Kidney (tissue), 14 donors: ENCODE results near the gene ERCC6. TPM values are rescaled to one million over a fixed set of nuclear protein-coding genes. Genes with fewer than 3 reads are reported as not detected.

Experiments
- DNase-seq, 5 donors: peaks; one replicate each; pipeline ENCODE4 v3.0.0-alpha.2; 2013 to 2020
- FAIRE-seq: peaks from 2 replicates; lab custom pipeline; 2012; peaks lifted over from hg19 to GRCh38; lab: Jason Lieb, UNC
- H3K27ac ChIP-seq, 2 donors: one replicate each; pipeline ENCODE4 v1.7.0; 2013; ENCODE audit warnings: low read depth in 2 of 2, low read length in 2 of 2, inconsistent platforms in 1 of 2
- H3K27me3 ChIP-seq: one replicate; pipeline ENCODE4 v1.7.1; 2013; ENCODE audit warnings: low read length, inconsistent platforms; ENCODE audit not compliant: control insufficient read depth, insufficient read depth
- H3K36me3 ChIP-seq, 3 donors: one replicate each; pipeline versions ENCODE4 v1.7.0 to v1.7.1; 2013; ENCODE audit warnings: low read length in 3 of 3, control low read depth in 1 of 3, inconsistent platforms in 1 of 3; ENCODE audit not compliant: insufficient read depth in 3 of 3, control insufficient read depth in 2 of 3
- H3K4me1 ChIP-seq, 3 donors: one replicate each; pipeline versions ENCODE4 v1.7.0 to v1.7.1; 2013; ENCODE audit warnings: low read length in 3 of 3, inconsistent platforms in 1 of 3, low read depth in 1 of 3; ENCODE audit not compliant: control insufficient read depth in 2 of 3, insufficient read depth in 2 of 3
- H3K4me3 ChIP-seq, 3 donors: one replicate each; pipeline versions ENCODE4 v1.7.0 to v1.8.1; 2013; ENCODE audit warnings: low read length in 3 of 3, control low read depth in 1 of 3, inconsistent platforms in 1 of 3
- H3K9ac ChIP-seq, 3 donors: one replicate each; pipeline versions ENCODE4 v1.7.0 to v1.7.1; 2013; ENCODE audit warnings: low read length in 3 of 3, control low read depth in 1 of 3, inconsistent platforms in 1 of 3
- H3K9me3 ChIP-seq, 3 donors: one replicate each; pipeline versions ENCODE4 v1.7.0 to v1.7.1; 2013; ENCODE audit warnings: low read length in 3 of 3, control low read depth in 1 of 3, inconsistent platforms in 1 of 3; ENCODE audit not compliant: control insufficient read depth in 2 of 3, insufficient read depth in 1 of 3
- intact Hi-C: fragments of 100-400 bp; cut with DNase I; formaldehyde crosslinking; loops from one replicate; pipeline ENCODE4 v1.11.1; 2022
- polyA plus RNA-seq: library from polyadenylated mRNA; stranded (reverse); fragments of 350-450 nt; fragmentation: Illumina TruSeq; extraction: RNeasy Lipid Tissue Mini Kit (QIAGEN cat#74804); gene quantifications from one replicate; pipeline ENCODE4 v1.2.3, GENCODE V29; 2014; ENCODE audit warnings: low read depth, low replicate concordance; ENCODE audit not compliant: insufficient read depth
- total RNA-seq: library from RNA; stranded (reverse); fragmentation: NEBNext Ultra II Directional; extraction: Animal tissue kit (Norgen Biotek cat#: 25700); gene quantifications from one replicate; pipeline ENCODE4 v1.2.1, GENCODE V29; 2021
- TF ChIP-seq, protein P1 (sequence below): IDR thresholded peaks from 3 replicates; pipeline ENCODE4 v1.5.1; 2012; ENCODE audit warnings: mild to moderate bottlenecking, moderate library complexity, borderline replicate concordance; ENCODE audit not compliant: insufficient read depth; ENCODE audit errors: extremely low read depth
- donor health status: control.
- donor health status: control.
- donor health status: control.
- donor health status: control.
- donor health status: control.
- donor health status: DM: yes; HTN: yes; CAD: no.
- donor health status: Normal renal cell carcinoma (clear cell type).

The ERCC6 gene
- total and polyA plus RNA-seq, 2 donors from 2014 or later, result 5.0 to 33.2 TPM

DNA sequence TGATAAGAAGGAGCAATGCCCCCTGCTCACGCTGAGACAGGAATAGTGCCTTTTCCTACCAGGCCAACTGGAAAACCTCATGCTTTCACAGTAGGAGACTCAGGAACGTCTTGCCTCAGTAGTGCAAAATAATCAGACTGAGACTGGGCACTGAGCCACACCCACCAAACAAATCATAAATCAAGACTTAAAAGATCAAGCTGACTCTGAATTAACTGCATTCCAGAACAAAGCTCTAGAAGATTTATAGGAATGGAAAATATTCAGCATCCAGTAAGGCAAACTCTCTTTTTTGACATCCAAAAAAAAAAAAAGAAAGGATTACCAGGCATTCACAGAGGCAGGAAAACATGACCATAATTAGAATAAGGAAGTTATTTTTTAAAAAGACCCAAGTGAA, 40.7 kb upstream of the ERCC6 start:
- Histone ChIP-seq H3K9ac (no peak overlapping the region), H3K27ac (no peak overlapping the region), H3K4me3 (no peak overlapping the region), H3K4me1 (no peaks in the 10 kb centered on the region), H3K27me3 (no peaks in the 10 kb centered on the region), H3K9me3 (no peaks in the 10 kb centered on the region), H3K36me3 (no peaks in the 10 kb centered on the region)
- intact Hi-C loops, result no loop called here
- DNase-seq, result no peak
- no peak for FAIRE-seq
- TF ChIP-seq, protein P1, sequence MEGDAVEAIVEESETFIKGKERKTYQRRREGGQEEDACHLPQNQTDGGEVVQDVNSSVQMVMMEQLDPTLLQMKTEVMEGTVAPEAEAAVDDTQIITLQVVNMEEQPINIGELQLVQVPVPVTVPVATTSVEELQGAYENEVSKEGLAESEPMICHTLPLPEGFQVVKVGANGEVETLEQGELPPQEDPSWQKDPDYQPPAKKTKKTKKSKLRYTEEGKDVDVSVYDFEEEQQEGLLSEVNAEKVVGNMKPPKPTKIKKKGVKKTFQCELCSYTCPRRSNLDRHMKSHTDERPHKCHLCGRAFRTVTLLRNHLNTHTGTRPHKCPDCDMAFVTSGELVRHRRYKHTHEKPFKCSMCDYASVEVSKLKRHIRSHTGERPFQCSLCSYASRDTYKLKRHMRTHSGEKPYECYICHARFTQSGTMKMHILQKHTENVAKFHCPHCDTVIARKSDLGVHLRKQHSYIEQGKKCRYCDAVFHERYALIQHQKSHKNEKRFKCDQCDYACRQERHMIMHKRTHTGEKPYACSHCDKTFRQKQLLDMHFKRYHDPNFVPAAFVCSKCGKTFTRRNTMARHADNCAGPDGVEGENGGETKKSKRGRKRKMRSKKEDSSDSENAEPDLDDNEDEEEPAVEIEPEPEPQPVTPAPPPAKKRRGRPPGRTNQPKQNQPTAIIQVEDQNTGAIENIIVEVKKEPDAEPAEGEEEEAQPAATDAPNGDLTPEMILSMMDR, result no peak

DNA sequence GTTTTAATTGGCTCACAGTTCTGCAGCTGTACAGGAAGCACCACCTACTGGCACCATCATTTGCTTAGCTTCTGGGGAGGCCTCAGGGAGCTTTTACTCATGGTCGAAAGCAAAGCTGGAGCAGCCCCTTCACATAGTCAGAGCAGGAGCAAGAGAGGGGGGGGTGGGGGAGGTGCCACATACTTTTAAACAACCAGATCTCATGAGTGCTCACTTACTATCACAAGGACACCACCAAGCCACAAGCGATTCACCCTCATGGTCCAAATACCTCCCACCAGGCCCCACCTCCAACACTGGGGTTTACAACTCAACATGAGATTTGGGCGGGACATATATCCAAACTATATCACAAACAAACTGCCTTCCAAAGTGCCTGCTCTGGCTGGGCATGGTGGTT, 39.5 kb upstream of the ERCC6 start:
- no peak for DNase-seq
- FAIRE-seq, result no peak
- Histone ChIP-seq H3K27me3 (no peaks in the 10 kb centered on the region), H3K36me3 (no peaks in the 10 kb centered on the region), H3K4me1 (no peaks in the 10 kb centered on the region), H3K4me3 (no peak overlapping the region), H3K27ac (no peak overlapping the region), H3K9me3 (no peaks in the 10 kb centered on the region), H3K9ac (no peak overlapping the region)
- intact Hi-C loops, result no loop called here
- TF ChIP-seq, protein P1, result no peak

DNA sequence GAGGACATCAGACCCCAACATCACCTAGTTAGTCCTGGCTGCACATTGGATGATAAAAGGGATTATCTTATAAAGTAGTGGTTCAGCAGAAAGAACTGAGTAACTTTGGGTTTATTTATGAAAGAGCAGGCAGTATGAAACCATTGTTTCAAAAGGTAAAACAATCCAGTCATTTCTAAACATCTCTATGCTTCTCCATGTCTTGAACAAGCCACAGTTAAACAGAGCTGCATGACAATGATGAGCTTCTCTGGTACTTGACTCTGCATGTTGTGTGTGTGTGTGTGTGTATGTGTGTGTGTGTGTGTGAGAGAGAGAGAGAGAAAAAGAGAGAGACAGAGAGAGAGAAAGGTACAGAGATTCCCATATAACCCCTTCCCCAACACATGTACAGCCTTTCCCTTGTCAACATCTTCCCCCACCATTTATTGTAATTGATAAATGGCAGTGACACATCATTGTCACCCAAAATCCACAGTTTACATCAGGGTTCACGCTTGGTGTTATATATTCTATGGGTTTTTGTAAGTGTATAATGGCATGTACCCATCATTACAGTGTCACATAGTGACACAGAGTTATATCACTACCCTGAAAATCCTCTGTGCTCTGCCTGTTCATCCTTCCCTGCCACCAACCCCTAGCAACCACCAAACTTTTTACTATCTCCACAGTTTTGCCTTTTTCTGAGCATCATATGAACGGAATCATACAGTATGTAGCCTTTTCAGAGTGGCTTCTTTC, 38.4 kb upstream of the ERCC6 start:
- H3K27ac ChIP-seq, result no peak overlapping the region
- DNase-seq (no peak), FAIRE-seq (no peak)

More for the DNA sequence above, 38.4 kb upstream of the ERCC6 start:
- H3K27me3 ChIP-seq, result no peaks in the 10 kb centered on the region
- no peak overlapping the region for H3K4me3 ChIP-seq
- no peaks in the 10 kb centered on the region for H3K9me3 ChIP-seq
- TF ChIP-seq, protein P1, result no peak
- H3K36me3 ChIP-seq, result no peaks in the 10 kb centered on the region
- H3K4me1 ChIP-seq, result no peaks in the 10 kb centered on the region
- H3K9ac ChIP-seq, result no peak overlapping the region
- intact Hi-C loops, result no loop called here
